ENCODE measurements around the gene TET3.

The TET3 gene

DNA sequence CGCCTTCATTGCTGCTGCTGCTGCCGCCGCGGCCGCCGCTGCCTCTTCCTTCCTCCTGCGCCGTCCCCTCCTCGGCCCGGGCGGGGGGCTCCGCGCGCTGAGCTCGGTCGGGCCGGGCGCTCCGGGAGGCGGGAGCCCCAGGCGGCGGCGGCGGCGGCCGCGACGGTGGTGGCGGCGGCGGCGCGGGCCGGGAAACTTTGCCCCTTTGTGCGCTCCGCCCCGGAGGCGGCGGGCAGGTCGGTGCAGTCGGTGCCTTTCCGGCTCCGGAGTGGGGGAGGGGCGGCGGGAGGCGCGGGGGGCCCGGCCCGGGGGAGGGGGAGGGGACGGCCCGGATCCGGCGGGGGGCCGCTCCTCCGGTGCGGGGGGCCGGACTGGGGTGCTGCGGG is 205 bp downstream of the TET3 start:
- TF ChIP-seq, protein P1, sequence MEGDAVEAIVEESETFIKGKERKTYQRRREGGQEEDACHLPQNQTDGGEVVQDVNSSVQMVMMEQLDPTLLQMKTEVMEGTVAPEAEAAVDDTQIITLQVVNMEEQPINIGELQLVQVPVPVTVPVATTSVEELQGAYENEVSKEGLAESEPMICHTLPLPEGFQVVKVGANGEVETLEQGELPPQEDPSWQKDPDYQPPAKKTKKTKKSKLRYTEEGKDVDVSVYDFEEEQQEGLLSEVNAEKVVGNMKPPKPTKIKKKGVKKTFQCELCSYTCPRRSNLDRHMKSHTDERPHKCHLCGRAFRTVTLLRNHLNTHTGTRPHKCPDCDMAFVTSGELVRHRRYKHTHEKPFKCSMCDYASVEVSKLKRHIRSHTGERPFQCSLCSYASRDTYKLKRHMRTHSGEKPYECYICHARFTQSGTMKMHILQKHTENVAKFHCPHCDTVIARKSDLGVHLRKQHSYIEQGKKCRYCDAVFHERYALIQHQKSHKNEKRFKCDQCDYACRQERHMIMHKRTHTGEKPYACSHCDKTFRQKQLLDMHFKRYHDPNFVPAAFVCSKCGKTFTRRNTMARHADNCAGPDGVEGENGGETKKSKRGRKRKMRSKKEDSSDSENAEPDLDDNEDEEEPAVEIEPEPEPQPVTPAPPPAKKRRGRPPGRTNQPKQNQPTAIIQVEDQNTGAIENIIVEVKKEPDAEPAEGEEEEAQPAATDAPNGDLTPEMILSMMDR (IDR thresholded peaks at IDR 0.05), result no peak

DNA sequence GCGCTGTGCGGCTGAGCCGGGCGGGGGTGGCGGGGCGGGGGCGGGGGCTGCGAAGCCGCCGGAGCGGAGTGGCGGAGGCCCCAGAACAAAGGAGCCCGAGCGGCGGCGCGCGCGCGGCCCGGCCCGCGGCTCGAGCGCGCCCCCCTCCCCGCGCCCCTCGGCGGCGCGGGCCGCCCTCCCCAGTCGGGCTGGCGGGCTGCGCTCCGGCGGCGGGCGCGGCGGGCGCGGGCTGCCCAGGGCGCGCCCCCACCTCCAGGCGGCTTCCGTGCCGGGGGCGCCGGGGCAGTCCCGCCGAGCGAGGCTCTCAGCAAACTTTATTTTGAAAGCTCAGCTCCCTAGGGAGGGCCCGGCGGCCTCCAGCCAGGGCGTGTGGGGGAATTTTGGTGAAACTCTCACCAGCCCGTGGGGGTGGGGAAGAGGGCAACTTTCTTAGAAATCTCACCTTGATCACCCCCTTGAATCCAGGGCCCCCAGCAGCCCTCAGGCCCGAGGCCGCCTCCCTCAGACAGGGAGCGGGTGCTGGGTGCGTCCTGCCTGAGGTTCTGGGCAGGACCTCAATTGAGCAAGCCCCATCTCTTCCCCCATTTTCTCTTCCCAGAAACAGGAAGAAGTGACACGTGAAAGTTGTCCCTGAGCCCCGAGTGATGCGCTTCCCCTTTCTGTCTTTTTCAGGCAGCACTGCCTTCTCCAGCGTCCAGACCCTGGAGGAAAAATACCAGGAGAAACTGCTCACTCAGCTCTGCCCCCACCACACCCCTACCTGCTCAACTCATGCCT is 786 bp downstream of the TET3 start:
- TF ChIP-seq, protein P1 (IDR thresholded peaks at IDR 0.05), result no peak

DNA sequence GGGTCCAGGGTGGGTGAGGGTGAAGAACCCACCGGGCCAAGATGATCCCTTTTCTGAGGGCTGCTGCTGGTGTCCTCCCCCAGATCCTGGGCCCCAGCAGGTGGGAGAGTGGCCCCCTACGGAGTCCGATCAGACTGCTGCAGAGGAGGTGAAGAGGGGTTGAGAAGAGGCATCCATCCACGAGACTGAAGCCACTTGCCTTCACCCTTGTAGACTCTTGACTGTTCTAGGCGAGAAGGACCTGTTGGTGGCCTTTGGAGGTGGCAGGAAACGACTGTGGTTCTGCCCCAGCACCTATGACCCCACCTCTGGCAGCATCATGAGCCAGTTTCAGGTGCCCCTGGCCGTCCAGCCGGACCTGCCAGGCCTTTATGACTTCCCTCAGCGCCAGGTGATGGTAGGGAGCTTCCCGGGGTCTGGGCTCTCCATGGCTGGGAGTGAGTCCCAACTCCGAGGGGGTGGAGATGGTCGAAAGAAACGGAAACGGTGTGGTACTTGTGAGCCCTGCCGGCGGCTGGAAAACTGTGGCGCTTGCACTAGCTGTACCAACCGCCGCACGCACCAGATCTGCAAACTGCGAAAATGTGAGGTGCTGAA is 1.5 kb downstream of the TET3 start:
- TF ChIP-seq, protein P1 (IDR thresholded peaks at IDR 0.05), result no peak

DNA sequence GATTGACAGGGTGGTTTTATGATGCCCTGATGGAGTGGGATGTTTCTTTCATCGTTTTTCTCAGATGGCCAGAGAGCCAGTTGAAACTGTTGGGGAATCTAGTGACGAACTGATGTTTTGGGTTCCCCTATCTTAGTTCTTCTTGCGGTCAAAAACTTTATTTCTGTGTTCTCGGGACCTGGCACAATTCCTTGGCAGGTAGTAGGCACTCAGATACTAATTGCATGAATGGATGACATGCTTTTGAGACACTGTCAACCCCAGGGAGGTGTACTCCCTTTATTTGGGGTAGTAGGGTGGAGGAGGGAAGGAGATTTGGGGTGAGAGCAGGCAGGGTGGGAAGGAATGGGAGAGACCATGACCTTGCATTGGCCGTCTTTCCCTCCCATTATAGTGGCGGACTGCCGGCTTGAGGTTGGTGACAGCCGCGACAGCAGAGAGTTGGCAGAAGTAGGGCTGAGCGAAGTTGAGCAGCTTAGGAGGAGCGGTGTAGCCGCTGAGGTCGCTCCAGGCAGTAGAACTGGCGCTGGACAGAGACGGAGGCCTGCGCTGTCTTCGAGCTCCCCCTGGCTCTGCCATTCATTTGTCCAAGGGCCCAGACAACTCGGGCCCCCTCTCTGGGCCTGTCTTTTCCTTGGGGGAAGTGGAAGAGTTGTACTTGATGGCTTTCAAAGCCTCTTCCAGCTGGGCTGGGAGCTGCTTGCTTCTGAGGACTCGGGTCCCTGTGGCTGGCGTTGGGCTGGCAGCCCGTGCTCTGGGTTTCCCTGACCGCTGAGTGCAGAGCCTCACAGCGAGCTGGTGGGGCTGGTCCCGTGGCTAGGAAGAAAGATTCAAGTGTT is 2.6 kb downstream of the TET3 start:
- TF ChIP-seq, protein P1 (IDR thresholded peaks at IDR 0.05), result no peak

DNA sequence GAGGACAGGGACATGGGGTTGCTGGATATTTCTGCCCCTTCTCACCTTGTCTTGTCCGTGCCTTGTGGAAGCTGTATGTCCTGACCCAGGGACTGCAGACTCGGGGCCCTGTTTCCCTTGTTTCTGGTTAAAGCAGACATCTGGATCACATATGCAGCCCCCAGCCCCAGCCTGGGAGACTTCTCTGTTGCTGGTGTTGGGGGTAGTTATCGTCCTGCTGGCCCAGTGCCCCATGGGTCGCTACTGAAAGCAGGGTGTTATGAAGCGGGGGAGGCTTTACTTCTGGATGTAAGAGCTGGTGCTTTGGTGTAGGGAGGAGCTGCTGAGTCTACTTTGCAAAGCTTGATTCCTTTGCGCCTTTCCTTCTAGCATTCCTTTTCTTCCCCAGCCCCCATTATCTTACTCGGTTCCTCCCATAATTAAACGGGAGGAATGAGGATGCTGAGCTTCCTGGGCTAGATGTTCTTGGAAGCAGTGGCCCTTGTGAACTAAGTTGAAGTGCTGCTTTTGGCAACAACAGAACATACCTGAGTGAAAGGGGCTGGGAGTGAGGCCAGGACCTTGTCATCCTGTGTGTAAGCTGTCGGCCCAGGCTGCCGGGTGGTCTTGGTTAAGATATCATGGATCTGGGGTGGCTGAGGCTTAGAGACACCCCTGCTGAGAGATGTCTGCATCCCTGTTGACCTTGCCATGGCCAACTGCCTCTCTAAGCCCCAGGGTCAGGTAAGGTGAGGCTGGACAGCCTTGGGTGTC is 3.4 kb downstream of the TET3 start:
- TF ChIP-seq, protein P1 (IDR thresholded peaks at IDR 0.05), result no peak

DNA sequence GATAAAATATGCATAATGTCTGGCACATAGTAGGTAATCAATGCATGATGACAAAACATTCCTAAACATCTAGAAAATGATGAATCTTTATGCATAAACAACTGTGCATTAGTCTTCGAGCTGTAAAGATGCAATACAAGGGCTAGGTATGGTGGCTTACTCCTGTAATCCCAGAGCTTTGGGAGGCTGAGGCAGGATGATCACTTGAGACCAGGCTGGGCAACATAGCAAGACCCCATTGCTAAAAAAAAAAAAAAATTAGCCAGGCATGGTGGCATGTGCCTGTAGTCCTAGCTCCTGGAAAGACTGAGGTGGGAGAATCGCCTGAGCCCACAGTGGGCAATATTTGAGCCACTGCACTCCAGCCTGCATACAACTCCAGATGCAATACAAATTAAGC is 5.3 kb downstream of the TET3 start:
- TF ChIP-seq, protein P1 (IDR thresholded peaks at IDR 0.05), result no peak

DNA sequence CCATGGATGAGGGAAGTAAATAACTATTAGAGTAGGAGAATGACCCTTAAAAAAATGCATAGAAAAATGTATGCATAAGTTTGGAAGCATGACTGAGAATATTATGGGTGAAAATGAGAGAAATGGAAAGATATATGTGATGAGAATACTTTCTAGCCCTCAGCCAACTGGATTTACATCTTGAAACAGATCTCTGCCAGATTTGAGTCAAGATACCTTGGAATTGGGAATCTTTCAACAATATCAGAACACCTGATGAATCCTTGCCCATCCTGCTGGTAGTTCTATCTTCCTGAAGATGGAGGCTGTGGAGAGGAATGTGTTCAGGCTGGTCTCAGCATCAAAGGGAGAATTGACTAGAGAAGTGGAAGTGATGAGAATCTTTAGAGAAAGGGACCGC is 5.8 kb downstream of the TET3 start:
- TF ChIP-seq, protein P1 (IDR thresholded peaks at IDR 0.05), result no peak

Measured in LNCAP (cell line).